LNCAP (cell line): ENCODE measurements around the gene MAVS.

ENCODE experiments used
- CTCF ChIP-seq: fragments of 450-650 bp; IDR thresholded peaks from 2 replicates; pipeline ENCODE4 v1.5.1; 2017; ENCODE audit warnings: mild to moderate bottlenecking

The MAVS gene

DNA sequence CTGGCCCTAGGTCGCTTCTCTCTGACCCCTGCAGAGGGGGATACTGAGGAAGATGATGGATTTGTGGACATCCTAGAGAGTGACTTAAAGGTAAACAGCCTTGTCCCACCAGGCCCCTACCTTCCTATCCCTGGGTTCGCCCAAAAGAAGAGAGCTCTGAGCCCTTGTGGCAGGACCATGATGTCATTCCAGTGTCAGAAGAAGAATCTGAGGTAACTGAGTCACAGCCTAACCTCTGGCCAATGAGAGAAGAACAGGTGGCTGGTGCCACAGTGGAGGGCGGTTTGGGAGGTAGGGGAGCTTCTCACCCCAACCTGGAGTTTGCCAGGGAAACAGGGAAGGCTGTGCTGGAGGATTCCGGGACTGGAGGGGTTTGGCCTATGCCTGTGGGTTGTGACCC lies 45.3 kb upstream of the MAVS start:
- no peak for TF ChIP-seq CTCF

GRCh38 chr20:3801846-3802245 lies 44.8 kb upstream of the MAVS start:
- TF ChIP-seq CTCF, result no peak

- TF ChIP-seq CTCF, result no peak
Observed at GRCh38 chr20:3802524-3803239, 44.0 kb upstream of the MAVS start.

- TF ChIP-seq CTCF, result no peak
Observed at GRCh38 chr20:3803289-3803688, 43.3 kb upstream of the MAVS start.

DNA sequence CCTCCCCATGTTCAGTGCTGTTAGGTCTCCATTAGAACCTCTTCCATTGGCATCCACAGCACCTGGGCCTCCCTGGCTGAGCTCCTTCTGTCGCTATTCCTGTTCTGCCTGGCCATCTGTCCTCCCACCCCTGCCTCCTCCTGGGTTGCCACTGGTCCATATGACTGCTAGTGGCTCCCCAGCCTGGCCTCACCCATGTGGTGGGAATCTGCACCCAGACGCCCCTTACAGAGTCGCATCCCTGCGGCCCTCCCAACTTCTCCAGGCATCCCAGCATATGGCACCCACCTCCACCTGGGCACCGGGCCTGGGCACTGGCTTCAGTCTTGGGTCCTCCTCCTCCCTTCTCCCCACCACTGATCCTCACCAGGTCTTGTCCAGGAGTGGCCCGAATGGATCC lies 42.8 kb upstream of the MAVS start:
- no peak for TF ChIP-seq CTCF

DNA sequence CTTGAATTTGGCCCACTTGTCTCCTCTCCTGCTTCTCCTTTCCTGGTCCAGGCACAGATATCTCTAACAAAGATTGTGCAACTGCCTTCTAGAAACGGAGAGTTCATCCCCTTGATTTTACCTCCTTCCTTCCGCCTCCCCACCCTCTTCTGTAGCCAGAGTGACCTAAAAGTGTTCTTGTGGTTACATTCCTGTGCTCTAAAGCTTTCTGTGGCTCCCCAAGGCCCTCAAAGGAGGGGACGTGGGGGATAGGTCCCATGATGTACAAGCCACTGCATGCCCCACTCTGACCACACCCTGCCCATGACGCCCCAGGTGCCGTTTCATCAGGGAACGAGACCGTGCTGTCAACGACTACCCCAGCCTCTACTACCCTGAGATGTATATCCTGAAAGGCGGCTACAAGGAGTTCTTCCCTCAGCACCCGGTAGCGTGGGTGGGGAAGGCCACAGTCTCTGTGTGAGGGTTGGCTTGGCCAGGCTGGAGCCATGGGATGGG lies 42.3 kb upstream of the MAVS start:
- no peak for TF ChIP-seq CTCF

DNA sequence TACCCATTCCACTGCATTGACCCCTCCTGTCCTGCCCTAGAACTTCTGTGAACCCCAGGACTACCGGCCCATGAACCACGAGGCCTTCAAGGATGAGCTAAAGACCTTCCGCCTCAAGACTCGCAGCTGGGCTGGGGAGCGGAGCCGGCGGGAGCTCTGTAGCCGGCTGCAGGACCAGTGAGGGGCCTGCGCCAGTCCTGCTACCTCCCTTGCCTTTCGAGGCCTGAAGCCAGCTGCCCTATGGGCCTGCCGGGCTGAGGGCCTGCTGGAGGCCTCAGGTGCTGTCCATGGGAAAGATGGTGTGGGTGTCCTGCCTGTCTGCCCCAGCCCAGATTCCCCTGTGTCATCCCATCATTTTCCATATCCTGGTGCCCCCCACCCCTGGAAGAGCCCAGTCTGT lies 41.9 kb upstream of the MAVS start:
- TF ChIP-seq CTCF, result no peak

- TF ChIP-seq CTCF, result no peak
Observed at GRCh38 chr20:3808544-3808943, 38.1 kb upstream of the MAVS start.
